Stimulated activated CD4-positive, alpha-beta T cell treated with anti-CD3 and anti-CD28 coated beads, Interleukin-1b, Interleukin-23, amount 100 ng/mL, for 4 hours (primary cell): ENCODE measurements around the gene LONRF3.
A peak's percentile ranks its signal among the peaks of the same experiment; 100 is the strongest.
"Not testable (repeated sequence)": the region's sequence is repeated elsewhere in the genome, so short reads cannot be mapped to it uniquely, and the experiment has no call there.

Experiments
- DNase-seq, 2 donors: peaks; one replicate each; pipeline ENCODE4 v3.0.0-alpha.2; 2020; ENCODE audit warnings: low read depth in 2 of 2

LONRF3 gene

GRCh38 chrX:118983513-118983912, 9.1 kb downstream of the LONRF3 start:
- no peak for DNase-seq

GRCh38 chrX:118988911-118989310, 14.5 kb downstream of the LONRF3 start:
- no peak for DNase-seq

DNA sequence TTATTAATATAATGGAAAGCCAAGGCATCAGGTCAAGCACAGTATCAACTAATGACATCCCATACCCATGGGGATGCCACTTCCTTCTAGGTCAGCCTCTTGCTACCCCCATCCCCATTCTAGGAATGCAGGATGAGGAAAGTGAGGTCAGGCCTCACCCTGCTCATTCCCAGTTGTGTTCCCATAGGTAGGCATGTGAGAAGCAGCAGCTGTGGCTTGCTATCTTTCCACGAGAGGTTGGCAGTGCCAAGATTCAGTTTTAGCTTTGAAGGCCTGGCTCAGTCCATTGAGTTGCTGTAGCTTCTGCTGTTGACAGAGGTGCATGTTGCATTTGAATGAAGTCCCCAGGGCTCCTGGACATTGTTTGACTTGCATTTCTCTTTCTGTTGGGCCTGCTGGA, 15.5 kb downstream of the LONRF3 start:
- no peak for DNase-seq

GRCh38 chrX:118990512-118991227, 16.3 kb downstream of the LONRF3 start:
- DNase-seq = no peak

- DNase-seq = not testable (repeated sequence)
These were observed 18.2 kb downstream of the LONRF3 start for GRCh38 chrX:118992441-118993121.

DNA sequence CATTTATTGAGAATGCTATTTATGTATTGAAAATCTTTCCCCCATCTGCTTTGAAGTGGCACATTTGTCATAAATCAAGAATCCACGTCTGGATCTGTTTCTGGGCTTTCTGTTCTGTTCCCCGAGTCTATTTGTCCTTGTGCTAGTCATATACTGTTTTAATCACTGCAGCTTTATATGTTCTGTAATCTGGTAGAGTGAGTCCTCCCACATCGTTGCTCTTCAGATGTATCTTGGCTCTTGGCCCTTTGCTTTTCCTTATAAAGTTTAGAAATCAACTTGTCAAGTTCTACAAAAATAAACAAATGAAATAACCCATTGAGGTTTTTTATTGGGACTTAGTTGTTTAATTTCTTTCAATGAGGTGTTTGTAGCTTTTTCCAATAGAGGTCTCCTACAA, 29.0 kb downstream of the LONRF3 start:
- DNase-seq = no peak

DNA sequence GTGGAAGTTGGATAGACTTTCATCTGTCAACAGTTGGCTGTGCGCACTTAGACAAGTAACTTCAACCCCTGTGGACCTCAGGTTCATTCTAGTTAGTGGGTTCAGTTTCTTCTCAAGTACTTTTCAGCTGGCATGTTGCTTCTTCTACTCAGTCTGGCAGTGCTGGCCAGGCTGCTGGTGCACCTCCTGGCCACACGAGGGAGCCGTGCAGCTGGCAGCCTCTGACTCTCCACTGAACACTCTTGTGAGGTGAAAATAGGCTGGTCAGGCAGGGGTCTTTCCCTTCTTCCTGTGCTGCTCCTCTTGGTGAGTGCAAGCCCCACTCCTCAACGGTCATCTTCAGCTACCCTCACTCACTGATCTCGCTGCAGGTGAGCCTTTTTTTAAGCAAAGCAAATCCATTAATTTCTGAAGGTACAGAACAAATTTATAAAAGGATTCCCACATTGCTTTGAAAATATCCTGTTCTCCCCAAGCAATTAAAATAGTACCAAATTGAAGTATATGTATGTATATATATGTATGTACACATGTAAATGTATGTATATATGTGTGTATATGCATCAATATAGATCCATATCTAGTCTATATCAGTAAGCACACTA, 30.6 kb downstream of the LONRF3 start:
- DNase-seq = peak; percentile 37 to 41

DNA sequence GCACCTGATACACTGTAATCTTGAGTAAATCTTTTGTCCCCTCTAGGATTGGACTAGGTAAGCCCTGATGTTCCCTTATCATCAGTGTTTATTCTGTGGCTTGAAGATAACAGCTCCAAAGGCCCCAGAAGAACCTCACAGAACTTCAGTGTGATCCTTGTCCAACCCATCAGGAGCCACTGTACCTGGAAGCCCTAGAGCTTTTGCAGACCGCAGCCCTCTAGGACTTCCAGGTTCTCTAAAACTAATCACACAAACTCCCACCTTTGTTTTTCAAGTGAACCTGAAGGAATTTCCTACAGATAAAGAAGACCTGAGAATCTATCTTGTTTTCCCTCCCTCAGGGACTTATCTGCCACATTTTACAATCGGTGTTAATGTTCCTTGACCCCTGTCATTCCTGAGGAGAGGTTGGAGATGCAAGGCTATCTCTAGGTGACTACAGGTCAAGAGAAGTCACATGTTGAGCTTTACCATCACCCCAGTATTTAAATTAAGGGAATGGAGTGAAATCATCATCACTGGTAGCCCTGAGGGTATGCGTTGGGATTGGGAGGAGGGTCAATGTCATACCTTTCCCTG, 32.9 kb downstream of the LONRF3 start:
- DNase-seq = no peak

- DNase-seq = peak; percentile 8 to 27
These were observed 33.8 kb downstream of the LONRF3 start for GRCh38 chrX:119008110-119008744.

GRCh38 chrX:119009071-119009470, 34.7 kb downstream of the LONRF3 start:
- DNase-seq = no peak

- no peak for DNase-seq
These were observed 36.1 kb downstream of the LONRF3 start for GRCh38 chrX:119010491-119010890.

GRCh38 chrX:119013164-119013563, 38.7 kb downstream of the LONRF3 start:
- DNase-seq = no peak

- peak in 1 of 2 donors; percentile 36 for DNase-seq
These were observed 41.2 kb downstream of the LONRF3 start for GRCh38 chrX:119015407-119016237.

- DNase-seq = no peak
These were observed 42.7 kb downstream of the LONRF3 start for GRCh38 chrX:119017077-119017476.

DNA sequence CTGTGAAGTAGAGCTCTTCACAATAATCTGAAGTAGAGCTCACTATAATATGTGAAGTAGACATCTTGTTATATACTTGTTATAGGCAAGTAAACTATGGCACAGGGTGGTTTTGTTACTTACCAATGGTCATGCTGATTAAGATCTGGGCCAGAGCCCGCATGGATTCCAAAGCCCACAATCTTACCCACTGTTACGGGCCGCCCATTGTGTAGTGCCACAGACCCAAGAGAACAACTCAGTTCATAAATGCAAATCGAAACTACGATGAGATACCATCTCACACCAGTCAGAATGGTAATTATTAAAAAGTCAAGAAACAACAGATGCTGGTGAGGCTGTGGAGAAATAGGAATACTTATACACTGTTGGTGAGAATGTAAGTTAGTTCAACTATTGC, 51.5 kb downstream of the LONRF3 start:
- no peak for DNase-seq

- DNase-seq = not testable (repeated sequence)
These were observed 51.9 kb downstream of the LONRF3 start for GRCh38 chrX:119026344-119026743.

- DNase-seq = not testable (repeated sequence)
These were observed 53.7 kb downstream of the LONRF3 start for GRCh38 chrX:119027960-119028732.

DNA sequence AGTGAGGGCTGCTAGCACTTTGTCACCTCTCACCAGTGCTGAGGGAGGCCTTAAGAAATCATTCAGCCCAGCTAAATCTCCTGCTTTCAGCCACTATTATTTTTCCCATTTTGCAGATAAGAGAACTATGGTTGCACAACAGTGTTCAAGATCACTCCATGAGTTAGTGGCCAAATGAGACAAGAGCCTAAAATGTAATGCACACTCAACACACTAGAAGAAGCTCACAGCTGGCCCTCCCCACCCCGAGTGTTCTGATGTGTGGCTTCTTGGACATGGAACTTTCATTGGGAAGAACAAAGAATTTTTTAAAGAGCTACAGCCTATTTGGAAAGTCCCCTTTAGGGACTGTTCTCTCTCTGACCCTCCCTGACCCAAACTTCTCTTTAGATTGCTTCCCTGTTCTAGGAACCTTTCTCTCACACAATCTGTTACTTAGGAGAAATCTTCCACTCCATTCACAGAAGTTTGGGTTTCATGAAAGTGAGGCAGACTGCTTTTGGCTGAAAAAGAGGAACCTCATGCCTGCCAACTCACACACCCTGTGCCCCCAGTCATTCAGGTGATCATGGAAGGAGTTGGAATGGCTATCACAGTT, 54.4 kb downstream of the LONRF3 start:
- DNase-seq = no peak

- not testable (repeated sequence) for DNase-seq
These were observed 55.2 kb downstream of the LONRF3 start for GRCh38 chrX:119029656-119030055.

- DNase-seq = no peak
These were observed 56.6 kb downstream of the LONRF3 start for GRCh38 chrX:119030990-119031389.
